Large intestine (tissue), 3 donors: ENCODE data around the gene ZMYND8. TPM values are rescaled to one million over a fixed set of nuclear protein-coding genes. Genes with fewer than 3 reads are reported as not detected.
"Not testable (repeated sequence)": the region's sequence is repeated elsewhere in the genome, so short reads cannot be mapped to it uniquely, and the experiment has no call there.

ENCODE experiments used
- DNase-seq, 2 donors: peaks; one replicate each; pipeline versions ENCODE4 v3.0.0 to v3.0.0-alpha.2; 2013
- H3K27ac ChIP-seq: one replicate; pipeline ENCODE4 v1.5.1; 2013; ENCODE audit warnings: low read length
- H3K27me3 ChIP-seq: 2 replicates; pipeline ENCODE4 v1.6.1; 2013; ENCODE audit warnings: low read length; ENCODE audit not compliant: control insufficient read depth, insufficient read depth
- H3K36me3 ChIP-seq: 2 replicates; pipeline ENCODE4 v1.6.1; 2013; ENCODE audit warnings: low read length; ENCODE audit not compliant: control insufficient read depth, insufficient read depth
- H3K4me1 ChIP-seq: one replicate; pipeline ENCODE4 v1.6.1; 2013; ENCODE audit warnings: low read length; ENCODE audit not compliant: control insufficient read depth, insufficient read depth
- H3K4me3 ChIP-seq: one replicate; pipeline ENCODE4 v1.5.1; 2013; ENCODE audit warnings: low read length
- H3K9me3 ChIP-seq: one replicate; pipeline ENCODE4 v1.6.1; 2013; ENCODE audit warnings: mild to moderate bottlenecking, low read depth, low read length, moderate library complexity; ENCODE audit not compliant: control insufficient read depth
- WGBS: methylation state at CpG from one replicate; pipeline ENCODE4 v1.1.5; 2013; ENCODE audit warnings: low lambda C conversion rate; ENCODE audit not compliant: insufficient coverage; 5-methylcytosine and 5-hydroxymethylcytosine counted together
- polyA plus RNA-seq: library from polyadenylated mRNA; unstranded; fragments of 120-200 nt; gene quantifications from one replicate; pipeline ENCODE4 v1.2.1, GENCODE V29; 2013

The ZMYND8 gene
- polyA plus RNA-seq, 1 donor = 25.5 TPM

DNA sequence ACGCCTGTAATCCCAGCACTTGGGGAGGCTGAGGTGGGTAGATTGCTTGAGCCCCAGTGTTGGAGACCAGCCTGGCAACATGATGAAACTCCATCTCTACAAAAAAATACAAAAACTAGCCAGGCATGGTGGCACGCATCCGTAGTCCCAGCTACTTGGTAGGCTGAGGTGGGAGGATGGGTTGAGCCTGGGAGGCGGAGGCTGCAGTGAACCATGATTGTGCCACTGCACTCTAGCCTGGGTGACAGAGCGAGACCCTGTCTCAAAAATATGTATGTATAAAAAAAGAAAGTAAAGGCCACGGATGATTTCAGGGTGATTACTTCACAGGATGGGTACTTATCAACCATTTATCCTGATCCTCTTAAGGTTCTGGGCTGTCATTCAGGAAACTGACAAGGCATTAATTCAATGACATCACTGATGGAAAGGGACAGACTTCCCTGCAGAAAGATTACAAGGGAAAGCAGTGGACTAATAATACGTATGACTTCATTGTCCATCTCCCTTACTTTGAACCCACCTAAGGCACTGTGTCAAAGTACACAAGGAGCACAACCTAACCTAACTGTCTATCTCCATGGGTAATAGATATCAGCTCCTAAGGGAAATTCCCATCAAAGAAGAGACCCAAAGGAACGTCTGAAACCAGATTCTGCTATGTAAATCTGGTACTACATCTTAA lies 61.2 kb downstream of the ZMYND8 start:
- DNase-seq = no peak
- Histone ChIP-seq H3K36me3 (peaks cover 73% of the 10 kb centered on the region), H3K27ac (no peak overlapping the region), H3K4me3 (no peak overlapping the region), H3K27me3 (no peaks in the 10 kb centered on the region), H3K9me3 (no peaks in the 10 kb centered on the region), H3K4me1 (no peaks in the 10 kb centered on the region)
- WGBS = no CpG with 5 or more reads among the region's 8 CpGs

DNA sequence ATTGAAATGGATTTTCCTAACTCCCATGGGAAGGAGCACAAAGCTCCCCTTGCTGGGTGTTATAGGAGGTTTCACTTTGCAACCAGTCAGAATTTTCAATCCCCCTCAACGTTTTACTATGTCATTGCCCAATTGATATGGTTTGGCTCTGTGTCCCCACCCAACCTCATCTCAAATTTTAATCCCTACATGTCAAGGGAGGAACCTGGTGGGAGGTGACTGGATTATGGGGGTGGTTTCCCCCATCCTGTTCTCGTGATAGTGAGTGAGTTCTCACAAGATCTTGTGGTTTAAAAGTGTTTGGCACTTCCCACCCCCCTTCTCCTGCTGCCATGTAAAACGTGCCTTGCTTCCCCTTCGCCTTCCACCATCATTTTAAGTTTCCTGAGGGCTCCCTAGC lies 62.9 kb downstream of the ZMYND8 start:
- DNase-seq = no peak
- H3K4me1 ChIP-seq = no peaks in the 10 kb centered on the region
- no peak overlapping the region for H3K27ac ChIP-seq
- H3K9me3 ChIP-seq = no peaks in the 10 kb centered on the region
- no CpG with 5 or more reads among the region's 4 CpGs for WGBS
- peaks cover 75% of the 10 kb centered on the region for H3K36me3 ChIP-seq
- H3K4me3 ChIP-seq = no peak overlapping the region
- no peaks in the 10 kb centered on the region for H3K27me3 ChIP-seq

DNA sequence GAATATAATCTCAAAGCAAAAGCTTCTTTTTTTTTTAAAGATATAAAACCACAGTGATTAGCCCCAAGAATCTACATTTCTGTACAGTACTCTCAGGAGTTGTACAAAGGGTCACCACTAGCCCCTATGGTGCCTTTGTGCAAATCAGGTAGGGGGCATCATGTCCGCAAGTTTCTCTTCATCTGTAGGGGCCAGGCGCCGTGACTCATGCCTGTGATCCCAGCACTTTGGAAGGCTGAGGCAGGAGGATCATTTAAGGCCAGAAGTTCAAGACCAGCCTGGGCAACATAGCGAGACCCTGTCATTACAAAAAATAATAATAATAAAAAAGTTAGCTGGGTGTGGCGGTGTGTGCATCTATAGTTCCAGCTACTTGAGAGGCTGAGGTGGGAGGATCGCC lies 63.9 kb downstream of the ZMYND8 start:
- Histone ChIP-seq H3K27ac (no peak overlapping the region), H3K4me3 (no peak overlapping the region), H3K4me1 (no peaks in the 10 kb centered on the region), H3K9me3 (no peaks in the 10 kb centered on the region), H3K27me3 (no peaks in the 10 kb centered on the region), H3K36me3 (peaks cover 73% of the 10 kb centered on the region)
- WGBS = no CpG with 5 or more reads among the region's 6 CpGs
- DNase-seq = no peak

DNA sequence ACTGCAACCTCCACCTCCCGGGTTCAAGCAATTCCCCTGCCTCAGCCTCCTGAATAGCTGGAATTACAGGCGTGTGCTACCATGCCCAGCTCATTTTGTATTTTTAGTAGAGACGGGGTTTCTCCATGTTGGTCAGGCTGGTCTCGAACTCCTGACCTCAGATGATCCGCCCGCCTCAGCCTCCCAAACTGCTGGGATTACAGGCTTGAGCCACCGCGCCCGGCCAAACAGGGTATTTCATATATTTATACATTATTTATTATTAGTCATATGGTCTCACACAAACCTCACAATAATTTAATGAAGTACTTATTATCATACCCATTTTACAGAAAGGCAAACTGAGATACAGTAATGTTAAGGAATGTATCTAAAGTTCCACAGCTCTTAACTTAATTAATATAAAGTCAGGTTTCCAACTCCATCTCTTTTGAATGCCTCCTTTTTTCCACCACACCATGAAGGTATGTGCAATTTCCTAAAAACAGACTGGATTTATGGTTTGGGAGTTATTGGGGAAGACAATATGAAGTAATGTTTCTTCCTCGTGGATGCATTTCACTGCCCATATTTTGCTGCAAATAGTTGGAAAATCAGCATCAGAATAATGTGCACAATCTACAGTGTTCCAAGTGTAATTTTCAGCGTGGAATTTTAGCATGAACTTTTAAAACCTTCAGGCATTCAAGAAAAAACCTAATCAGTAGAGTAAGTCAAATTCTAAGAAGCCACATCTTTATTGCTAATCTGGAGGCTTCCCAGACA lies 65.7 kb downstream of the ZMYND8 start:
- no peak overlapping the region for H3K27ac ChIP-seq
- H3K27me3 ChIP-seq = no peaks in the 10 kb centered on the region
- no peaks in the 10 kb centered on the region for H3K4me1 ChIP-seq
- no peak overlapping the region for H3K4me3 ChIP-seq
- 94% methylated on average over 2 of the region's 11 CpGs for WGBS
- H3K36me3 ChIP-seq = peaks cover 75% of the 10 kb centered on the region
- DNase-seq = no peak
- H3K9me3 ChIP-seq = no peaks in the 10 kb centered on the region

DNA sequence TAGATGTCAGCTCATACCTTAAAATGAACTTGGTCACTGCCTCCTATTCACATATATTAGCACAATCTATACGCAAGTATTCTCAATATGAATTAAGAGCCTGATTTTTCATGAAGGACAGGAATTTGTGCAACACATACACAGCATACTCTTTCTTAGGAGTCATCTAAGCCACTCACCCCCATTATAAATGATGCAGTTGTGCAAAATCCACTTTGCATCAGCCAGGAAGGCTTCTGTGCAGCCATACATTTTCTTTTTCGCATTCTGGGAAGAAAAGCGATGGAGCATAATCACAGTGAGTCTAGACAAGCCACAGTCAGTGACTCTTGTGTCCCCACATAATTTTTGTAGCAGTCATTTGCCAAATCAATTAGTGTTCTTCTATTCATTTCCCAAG lies 66.5 kb downstream of the ZMYND8 start:
- Histone ChIP-seq H3K9me3 (no peaks in the 10 kb centered on the region), H3K4me3 (no peak overlapping the region), H3K36me3 (peaks cover 75% of the 10 kb centered on the region), H3K27me3 (no peaks in the 10 kb centered on the region), H3K27ac (no peak overlapping the region), H3K4me1 (no peaks in the 10 kb centered on the region)
- no peak for DNase-seq
- WGBS = no CpG with 5 or more reads among the region's 3 CpGs

DNA sequence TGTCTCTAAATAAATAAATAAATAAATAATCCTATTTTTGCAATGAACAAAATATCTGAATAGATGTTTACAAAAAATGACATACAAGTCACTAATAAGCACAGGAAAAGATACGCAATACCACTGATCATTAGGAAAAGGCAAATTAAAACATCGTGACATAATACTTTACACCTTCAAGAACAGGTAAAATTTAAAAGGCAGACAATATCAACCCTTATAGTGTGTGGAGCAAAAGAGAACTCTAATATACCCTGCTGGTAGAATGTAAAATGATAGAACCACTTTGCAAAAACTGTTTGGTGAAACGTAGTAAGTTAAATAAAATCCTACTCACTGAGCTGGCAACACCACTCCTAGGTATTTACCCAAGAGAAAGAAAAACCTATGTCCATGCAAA lies 67.4 kb downstream of the ZMYND8 start:
- Histone ChIP-seq H3K4me1 (no peaks in the 10 kb centered on the region), H3K9me3 (no peaks in the 10 kb centered on the region), H3K4me3 (no peak overlapping the region), H3K36me3 (peaks cover 76% of the 10 kb centered on the region), H3K27ac (no peak overlapping the region), H3K27me3 (no peaks in the 10 kb centered on the region)
- no peak for DNase-seq
- 90% methylated on average over 2 of the region's 3 CpGs for WGBS

DNA sequence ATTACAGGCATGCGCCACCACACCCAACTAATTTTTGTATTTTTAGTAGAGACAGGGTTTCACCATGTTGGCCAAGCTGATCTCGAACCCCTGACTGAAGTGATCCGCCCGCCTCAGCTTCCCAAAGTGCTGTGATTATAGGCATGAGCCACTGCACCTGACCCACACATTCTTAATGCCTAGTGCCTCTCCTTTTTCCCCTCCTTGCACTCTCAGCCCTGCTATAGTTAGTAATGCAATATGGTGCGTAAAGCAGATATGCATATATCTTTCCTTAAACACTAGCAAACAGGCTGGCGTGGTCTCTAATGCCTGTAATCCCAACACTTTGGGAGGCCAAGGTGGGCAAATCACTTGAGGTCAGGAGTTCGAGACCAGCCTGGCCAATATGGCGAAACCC lies 68.0 kb downstream of the ZMYND8 start:
- H3K4me1 ChIP-seq, H3K4me3 ChIP-seq, DNase-seq, H3K9me3 ChIP-seq, H3K27ac ChIP-seq, H3K27me3 ChIP-seq: not testable (repeated sequence)
- no CpG with 5 or more reads among the region's 8 CpGs for WGBS
- H3K36me3 ChIP-seq = peaks cover 77% of the 10 kb centered on the region

DNA sequence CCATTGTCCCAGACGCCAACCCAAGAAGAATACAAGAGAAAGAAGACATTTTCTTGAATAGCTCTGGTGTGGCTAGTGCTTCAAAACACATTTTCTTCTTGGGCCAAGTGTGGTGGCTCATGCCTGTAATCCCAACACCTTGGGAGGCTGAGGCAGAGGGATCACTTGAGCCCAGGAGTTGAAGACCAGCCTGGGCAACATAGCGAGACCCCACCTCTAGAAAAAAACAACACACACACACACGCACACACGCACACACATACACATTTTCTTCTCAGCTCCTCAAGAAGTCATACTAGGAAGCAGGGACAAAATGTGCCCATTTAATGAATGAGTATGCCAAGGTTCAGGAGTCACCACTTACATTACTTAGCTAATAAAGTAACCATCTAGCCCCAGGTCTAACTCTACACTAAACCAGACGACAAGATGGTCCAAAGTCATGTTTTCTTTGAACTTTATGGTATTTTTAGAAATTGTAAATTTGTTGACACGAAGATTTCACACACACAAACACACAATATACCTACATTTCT lies 68.8 kb downstream of the ZMYND8 start:
- Histone ChIP-seq H3K4me3 (no peak overlapping the region), H3K9me3 (no peaks in the 10 kb centered on the region), H3K27me3 (no peaks in the 10 kb centered on the region), H3K36me3 (peaks cover 79% of the 10 kb centered on the region), H3K4me1 (no peaks in the 10 kb centered on the region), H3K27ac (no peak overlapping the region)
- WGBS = no CpG with 5 or more reads among the region's 6 CpGs
- no peak for DNase-seq

DNA sequence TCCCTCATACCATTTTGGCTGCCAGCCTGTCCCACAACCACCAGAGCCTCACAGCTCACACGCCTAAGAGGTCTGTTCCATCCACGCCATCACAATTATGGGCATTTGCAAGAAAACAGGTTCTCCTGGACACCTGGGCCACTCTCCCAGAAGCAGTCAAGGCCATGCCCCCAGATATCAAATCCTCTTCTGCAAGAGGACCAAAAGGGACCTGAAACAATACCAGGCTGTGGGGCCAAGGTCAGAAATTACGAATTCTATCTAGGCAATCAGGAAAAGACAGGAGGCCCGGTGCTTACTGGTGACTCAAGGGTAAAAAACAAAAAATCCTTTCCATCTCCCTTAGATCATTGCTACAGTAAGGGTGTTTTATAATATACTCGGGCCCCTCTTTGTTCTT lies 69.8 kb downstream of the ZMYND8 start:
- Histone ChIP-seq H3K27me3 (no peaks in the 10 kb centered on the region), H3K36me3 (peaks cover 77% of the 10 kb centered on the region), H3K27ac (no peak overlapping the region), H3K4me3 (no peak overlapping the region), H3K4me1 (no peaks in the 10 kb centered on the region), H3K9me3 (no peaks in the 10 kb centered on the region)
- no peak for DNase-seq
- WGBS = no CpG with 5 or more reads among the region's 5 CpGs

DNA sequence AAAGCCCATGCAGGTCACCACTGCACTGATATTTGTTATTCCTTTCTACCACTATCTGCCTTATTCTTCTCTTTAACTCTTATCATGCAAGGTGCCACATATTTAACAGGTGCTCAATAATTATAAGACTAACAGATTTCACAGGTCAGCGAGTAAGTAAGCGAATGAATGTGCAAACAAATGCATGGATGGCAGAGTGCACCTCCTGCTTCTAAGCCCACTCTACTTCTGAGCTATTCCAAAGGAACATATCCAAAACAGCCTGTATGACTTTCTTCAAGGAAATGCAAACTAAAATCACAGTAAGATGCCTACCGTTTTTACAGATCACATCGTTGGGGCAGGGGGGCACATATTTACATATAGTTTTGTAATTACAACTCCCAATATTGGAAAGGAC lies 71.3 kb downstream of the ZMYND8 start:
- Histone ChIP-seq H3K9me3 (no peaks in the 10 kb centered on the region), H3K36me3 (peaks cover 83% of the 10 kb centered on the region), H3K27ac (no peak overlapping the region), H3K27me3 (no peaks in the 10 kb centered on the region), H3K4me3 (no peak overlapping the region), H3K4me1 (no peaks in the 10 kb centered on the region)
- WGBS = 100% methylated on average over 2 of the region's 4 CpGs
- DNase-seq = no peak
